GM12873 (cell line): ENCODE data around the gene PAX2.

Experiments used
- TF ChIP-seq, protein P1 (sequence below): IDR thresholded peaks from 2 replicates; pipeline ENCODE4 v1.5.1; 2012; ENCODE audit warnings: low read depth, mild to moderate bottlenecking, moderate library complexity, low read length, control low read depth; ENCODE audit not compliant: insufficient read depth; ENCODE audit errors: missing control alignments

PAX2 gene

GRCh38 chr10:100774876-100775275, 29.5 kb downstream of the PAX2 start:
- TF ChIP-seq, protein P1, sequence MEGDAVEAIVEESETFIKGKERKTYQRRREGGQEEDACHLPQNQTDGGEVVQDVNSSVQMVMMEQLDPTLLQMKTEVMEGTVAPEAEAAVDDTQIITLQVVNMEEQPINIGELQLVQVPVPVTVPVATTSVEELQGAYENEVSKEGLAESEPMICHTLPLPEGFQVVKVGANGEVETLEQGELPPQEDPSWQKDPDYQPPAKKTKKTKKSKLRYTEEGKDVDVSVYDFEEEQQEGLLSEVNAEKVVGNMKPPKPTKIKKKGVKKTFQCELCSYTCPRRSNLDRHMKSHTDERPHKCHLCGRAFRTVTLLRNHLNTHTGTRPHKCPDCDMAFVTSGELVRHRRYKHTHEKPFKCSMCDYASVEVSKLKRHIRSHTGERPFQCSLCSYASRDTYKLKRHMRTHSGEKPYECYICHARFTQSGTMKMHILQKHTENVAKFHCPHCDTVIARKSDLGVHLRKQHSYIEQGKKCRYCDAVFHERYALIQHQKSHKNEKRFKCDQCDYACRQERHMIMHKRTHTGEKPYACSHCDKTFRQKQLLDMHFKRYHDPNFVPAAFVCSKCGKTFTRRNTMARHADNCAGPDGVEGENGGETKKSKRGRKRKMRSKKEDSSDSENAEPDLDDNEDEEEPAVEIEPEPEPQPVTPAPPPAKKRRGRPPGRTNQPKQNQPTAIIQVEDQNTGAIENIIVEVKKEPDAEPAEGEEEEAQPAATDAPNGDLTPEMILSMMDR, result no peak

DNA sequence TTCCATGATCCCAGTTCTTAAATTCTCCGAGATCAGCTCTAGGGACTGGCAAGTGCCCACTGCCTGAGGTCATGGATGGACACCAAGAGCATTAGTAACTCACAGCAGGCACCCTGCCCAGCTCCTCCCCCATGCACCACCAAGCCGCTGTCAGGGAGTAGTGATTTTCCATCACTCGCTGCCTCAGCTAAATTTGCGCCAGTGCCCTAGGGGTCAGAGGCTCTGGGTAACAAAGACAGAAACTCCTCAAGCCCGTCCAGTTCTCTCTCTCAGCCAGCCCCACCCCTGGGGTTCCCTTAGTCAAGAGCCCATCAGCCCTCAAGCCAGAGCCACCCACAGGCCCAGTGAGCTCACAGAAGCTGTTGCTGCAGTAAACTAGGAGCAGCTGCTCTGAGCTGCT, 30.0 kb downstream of the PAX2 start:
- TF ChIP-seq, protein P1, result no peak

DNA sequence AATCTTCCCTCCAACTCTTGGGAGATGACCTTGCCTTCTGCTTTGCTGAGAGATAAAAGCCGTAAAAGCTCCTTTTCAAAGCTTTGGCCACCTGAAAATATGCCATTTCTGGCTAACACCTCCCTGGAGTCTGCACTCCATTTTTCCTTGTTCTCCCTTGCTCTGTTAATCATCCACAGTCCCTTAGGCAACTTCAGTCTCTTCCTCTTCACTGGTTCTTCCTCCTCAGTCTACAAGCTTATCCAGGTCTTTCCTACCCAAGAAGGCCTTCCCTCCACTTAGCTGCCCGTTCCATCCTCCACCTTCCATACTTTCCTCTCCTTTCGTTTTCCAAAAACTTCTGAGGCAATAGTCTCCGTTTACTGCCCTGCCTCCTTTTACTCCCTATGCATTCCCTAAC, 30.5 kb downstream of the PAX2 start:
- TF ChIP-seq, protein P1, result no peak

GRCh38 chr10:100776671-100777070, 31.3 kb downstream of the PAX2 start:
- TF ChIP-seq, protein P1, result no peak

DNA sequence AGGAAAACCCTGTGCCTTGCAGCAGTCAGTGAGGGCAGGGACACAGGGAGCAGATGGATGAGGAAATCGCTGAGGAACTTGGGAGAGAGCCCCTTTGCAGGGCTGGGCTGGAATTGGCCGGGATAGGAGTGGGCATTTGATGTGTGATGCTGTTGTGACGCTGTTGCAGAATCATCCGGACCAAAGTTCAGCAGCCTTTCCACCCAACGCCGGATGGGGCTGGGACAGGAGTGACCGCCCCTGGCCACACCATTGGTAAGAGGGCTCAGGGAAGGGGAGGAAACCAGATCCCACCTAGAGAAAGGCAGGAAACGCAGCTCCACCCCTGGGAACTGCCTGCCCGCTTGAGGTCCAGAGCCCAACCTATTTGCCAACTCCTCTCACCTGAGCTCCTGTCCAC, 33.9 kb downstream of the PAX2 start:
- TF ChIP-seq, protein P1, result no peak

DNA sequence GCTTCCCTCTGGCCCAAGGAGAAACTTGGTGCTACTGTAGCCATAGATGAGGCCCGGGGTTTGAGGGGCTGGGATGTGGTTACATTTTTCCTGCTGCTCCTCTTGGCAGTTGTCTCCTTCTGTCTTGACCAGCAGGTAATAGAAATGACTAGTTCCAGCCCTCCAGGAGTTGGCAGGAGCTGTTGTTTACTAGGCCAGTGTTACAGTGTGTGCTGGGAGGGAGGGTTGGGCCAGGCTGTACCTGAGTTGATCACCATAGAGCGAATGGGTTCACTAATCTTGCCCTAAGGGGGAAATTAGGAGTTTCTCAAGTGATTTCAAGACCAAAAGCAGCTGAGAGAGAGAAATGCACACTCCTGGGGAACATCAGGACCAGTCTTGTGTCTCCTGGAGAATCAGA, 34.9 kb downstream of the PAX2 start:
- TF ChIP-seq, protein P1, result no peak

DNA sequence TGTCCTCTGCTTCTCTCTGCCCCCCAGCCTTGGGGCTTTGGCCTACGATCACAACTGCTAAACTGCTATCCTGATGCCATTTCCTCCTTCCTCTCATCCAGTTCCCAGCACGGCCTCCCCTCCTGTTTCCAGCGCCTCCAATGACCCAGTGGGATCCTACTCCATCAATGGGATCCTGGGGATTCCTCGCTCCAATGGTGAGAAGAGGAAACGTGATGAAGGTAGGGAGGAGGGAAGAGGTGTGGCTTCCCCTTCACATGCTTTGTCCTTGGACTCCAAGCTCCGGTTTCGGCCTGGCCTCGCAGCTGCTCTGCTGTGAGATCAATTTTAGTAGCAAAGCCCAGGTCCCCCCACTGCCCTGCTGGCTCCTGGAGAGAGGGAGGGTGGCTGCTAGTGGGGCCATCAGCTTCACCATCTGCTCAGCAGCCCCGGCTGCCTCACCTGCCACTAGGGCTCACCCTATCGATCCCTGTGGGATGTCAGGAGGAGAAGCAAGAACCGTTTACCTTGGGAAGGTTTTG, 35.8 kb downstream of the PAX2 start:
- TF ChIP-seq, protein P1, result no peak
